Stimulated activated CD8-positive, alpha-beta memory T cell treated with anti-CD3 and anti-CD28 coated beads, Interleukin-15, amount 100 ng/mL, for 24 hours (primary cell): ENCODE data around the gene HS3ST5.
"Not testable (repeated sequence)": the region's sequence is repeated elsewhere in the genome, so short reads cannot be mapped to it uniquely, and the experiment has no call there.

ENCODE experiments used
- DNase-seq: peaks from one replicate; pipeline ENCODE4 v3.0.0-alpha.2; 2020; ENCODE audit warnings: low read depth

The HS3ST5 gene

DNA sequence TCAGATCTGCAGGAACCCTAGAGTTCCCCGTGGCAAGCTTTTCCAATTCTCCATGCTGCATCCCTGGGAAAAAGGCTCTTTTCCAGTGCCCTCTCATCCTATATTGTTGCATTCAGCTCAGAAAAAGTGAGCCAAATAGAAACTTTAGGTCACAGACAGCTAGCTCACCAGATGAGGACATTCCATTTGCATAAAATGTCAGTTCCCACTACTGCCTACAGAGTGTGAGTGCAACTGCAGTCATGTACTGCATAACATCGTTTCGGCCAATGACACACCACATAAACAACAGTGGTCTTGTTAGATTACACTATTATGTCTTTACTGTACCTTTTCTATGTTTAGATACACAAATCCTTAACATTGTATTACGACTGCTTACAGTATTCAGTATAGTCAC, 8.6 kb downstream of the HS3ST5 start:
- DNase-seq = no peak

DNA sequence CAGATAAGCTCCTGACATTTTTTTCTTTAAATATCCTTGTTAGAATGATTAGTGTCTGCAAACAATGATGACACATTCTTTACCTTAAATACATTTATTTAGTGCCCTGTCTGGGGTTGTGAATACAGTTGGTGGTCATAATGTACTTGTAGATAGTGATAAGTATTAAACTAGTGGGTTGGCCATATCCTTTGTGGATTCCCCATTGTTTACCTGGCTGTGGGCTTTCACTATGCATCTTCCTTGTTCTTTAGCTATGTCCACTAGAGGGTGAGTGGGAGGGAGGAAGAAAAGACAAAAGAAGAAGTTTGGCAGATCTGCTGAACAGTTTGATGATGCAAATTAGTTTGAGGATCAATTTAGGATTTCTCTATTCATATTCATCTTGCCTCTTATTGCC, 15.7 kb downstream of the HS3ST5 start:
- DNase-seq = no peak

DNA sequence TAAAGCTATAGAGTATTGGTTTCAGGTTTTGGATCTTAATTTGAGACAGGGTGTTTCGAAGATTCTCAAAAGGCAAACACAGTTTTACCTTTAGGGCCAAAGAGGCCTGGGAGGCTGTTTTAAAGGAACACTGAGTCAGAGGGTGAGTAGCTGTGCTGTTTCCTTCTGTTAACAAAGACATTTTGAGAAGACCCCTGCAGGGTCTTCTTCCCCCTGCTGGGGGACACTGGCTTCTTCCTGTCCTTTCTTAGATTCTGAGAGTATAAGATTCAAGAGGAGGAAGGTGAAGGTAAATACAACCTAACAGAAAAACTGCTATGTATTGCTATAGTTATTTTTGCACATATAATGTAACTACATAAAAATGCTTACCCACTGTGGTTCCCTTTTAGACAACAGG, 19.0 kb downstream of the HS3ST5 start:
- no peak for DNase-seq

DNA sequence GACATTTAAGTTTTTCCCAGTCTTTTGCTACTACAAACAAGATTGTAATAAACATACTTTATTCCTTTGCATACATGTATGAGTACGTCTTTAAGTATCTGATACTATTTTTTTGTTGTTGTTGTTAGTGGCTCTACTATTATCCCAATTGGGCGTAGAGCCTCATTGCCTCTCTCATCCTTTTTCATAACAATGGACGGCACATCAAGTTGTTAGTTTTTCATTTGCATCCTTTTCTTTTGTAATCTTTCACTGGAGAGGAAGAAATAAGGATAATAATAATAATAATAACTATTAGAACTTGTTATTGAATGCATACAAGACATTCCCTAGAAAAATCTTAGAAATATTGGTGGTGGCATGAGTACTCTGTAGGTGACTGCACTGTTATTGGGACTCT, 23.1 kb downstream of the HS3ST5 start:
- no peak for DNase-seq

DNA sequence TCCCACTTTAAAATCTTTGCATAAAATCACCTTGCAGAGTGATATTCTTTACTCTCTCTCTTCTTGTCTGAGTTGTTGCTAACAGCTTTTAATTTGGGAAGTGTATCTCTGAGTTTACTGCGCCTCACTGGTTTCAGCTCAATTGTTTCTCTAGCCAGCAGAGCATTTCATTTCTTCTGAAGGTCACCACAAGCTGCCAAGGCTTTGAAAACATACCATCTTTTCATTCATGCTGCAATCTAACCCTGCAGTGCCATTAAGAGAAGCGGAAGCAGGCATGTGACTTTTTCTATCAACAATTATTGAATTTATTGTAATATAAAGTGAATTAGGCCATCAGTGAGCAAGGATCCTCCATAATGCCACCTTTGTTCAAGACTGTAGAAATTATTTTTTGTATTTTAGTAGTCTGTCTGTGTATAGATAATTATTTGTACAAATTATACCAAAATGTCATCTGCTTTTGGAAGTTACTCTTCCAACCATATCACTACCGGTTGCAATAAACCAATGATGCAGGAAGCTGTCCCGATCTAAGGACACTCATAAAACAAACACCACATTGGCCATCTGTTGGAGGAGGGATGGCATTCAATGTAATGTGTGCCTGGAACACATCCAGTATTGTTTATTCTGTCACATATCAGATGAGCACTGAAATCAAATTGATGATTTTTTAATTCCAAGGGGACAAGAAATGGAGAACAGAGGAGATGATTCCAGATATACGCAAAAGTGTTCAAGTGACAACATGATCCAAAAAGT, 26.8 kb downstream of the HS3ST5 start:
- no peak for DNase-seq

DNA sequence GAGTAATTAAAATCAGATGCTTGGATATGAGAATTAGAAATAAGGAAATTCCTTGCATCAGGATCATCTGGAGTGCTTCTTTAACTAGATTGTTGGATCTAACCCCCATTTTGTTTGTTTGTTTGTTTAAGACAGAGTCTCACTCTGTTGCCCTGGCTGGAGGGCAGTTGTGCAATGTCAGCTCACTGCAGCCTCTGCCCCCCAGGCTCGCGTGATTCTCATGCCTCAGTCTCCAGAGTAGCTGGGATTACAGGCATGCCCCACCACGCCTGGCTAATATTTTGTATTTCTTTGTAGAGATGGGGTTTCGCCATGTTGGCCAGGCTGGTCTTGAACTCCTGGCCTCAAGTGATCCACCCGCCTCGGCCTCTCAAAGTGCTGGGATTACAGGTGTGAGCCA, 29.0 kb downstream of the HS3ST5 start:
- DNase-seq = not testable (repeated sequence)

DNA sequence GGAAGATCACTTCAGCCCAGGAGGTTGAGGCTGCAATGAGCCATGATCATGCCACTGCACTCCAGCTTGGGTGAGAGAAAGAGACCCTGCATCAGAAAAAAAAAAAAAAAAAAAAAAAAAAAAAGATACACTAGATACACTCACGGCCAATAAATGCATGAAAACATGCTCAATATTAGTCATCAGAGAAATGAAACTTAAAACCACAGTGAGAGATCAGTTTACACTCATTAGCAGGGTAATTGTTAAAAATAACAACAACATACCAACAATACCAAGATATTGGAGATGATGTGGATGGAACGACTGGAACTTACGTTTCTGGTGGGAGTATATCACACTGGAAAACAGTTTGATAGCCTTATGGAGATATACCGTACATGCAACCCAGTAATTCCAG, 29.9 kb downstream of the HS3ST5 start:
- DNase-seq = no peak

DNA sequence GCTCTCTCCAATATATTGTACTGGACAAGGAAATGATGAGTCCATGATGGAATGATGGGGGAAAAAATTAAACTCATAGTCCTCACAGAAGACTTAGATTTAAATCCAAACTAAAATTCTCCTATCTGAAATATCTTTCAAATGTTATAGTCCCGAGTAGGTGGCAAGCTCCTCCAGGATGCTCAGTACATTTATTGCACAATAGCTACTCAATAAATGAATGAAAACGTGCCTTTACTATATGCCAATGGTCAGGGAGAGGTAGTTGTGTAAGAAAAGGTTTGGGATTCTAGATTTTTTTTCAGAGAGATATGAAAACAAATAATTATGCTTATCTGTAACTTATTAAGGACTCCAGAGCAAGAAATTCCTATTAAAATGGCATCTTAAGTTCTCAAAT, 32.8 kb downstream of the HS3ST5 start:
- DNase-seq = no peak

DNA sequence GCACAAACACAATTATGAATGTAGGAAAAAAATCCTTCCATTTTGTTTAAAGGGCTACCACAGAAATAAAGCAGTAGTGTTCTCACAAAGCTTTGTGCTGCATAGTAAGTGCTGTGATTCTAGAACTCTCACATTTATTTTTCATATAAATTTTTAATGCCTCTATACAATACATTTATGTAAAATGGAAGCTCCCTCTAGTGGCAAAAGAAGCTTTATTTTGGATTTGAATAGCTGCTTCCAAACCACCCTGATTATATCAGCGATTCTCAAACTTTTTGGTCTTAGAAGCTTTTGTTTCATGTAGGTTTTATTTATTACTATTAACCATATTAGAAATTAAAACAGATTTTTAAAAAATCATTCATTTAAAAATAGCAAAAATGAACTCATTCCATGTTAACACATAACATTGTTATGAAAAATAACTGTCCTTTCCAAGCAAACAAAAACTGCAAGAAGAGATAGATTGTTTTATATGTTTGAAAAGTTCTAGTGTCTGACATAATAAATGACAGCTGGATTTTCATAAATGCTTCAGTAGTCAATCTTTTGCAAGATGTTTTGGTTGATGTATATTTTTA, 38.4 kb downstream of the HS3ST5 start:
- DNase-seq = no peak

DNA sequence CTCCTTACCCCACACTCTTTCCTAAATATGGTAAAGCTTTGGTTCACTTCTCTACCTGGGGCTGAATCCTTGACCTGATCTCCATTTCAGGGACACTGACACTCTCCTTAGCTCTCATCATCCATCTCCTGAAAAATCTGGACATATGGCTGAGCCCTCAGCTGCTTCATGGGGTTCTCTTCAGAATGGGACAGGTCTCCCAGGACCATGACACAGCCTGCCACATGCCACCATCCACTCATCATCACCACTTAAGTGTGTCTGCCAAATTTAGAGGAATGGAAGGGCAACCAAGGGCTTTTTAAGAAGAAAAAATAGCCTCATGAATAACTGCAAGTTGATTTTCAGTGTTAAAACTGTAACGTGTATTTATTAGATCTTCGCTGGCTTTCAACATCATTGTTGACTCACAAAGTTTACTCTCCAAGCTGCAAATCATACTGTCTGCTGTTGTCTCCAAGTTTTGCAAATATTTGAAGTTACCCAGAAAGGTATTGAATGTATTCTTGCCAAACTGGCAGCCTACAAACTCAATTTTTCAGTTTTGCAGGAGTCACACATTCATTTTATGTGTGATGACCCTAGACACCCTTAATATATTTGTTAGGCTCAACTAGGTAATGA, 41.1 kb downstream of the HS3ST5 start:
- no peak for DNase-seq

DNA sequence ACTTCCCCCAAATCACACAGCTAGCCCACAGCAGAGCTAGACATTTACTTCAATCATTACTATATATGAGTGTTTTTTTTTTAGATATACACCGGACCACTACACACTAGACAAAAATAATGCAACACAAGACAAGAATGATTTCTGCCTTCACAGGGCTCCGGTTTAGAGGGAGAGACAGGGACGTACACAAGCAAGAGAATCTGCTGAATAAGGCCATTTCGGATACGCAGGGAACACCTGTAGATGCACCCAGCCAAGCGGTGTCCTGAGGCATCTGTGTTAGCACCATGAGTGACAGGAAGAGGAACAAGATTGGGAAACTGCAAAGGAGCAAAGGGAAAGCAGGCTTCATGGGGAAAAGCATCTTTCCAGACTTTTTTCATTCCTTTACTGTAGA, 45.7 kb downstream of the HS3ST5 start:
- DNase-seq = no peak

DNA sequence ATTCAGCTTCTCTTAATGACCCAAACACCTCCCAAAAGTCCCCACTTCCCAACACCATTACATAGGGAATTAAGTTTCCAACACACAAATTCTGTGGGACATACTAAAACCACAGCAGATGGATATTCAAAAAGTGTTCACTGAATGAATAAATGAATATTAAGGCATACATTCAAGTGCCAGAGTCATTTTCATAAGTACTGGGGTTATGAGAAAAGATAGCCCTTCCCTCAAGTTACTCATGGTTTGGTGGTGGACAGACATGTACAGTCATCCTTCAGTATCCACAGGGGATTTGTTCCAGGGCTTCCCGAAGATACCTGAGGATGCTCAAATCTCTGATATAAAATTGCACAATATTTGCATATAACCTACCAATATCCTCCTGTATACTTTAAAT, 50.4 kb downstream of the HS3ST5 start:
- DNase-seq = no peak

DNA sequence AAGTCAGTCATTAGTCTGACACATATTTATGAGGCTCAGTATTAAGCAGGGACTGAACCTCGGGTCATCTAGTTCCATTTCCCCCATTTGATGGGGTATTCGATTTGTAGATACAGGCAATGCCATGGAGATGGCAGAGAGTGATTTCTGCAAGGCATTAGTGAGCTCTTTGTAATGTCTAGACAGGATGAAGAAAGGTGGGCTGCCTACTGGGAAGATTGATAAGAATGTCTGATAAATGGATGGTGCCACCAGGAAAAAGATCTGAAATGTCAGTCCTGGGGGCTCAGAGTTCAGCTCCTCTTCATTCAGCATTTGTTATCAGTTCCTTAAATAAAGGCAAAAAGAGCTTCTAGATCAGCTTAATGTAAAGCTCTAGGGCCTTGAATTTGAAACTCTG, 51.4 kb downstream of the HS3ST5 start:
- DNase-seq = no peak

DNA sequence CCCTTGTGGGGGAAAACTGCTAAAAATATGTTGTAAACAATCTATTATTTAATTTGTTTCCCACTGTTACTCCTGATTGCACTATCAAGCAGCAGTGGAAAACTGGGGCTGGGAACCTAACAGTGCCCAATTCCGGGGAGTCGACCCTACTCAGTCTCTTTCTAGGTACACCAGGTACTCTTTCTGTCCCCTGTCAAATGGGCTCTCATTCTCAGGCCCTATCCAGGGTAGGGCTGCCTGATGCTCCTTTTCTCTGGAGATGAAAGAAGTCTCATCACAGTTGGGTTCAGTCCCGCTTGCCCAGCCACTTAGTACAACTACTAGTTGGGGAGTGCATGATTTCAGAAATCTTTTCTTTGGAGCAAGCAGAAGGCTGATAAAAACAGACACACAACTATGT, 52.0 kb downstream of the HS3ST5 start:
- DNase-seq = no peak

DNA sequence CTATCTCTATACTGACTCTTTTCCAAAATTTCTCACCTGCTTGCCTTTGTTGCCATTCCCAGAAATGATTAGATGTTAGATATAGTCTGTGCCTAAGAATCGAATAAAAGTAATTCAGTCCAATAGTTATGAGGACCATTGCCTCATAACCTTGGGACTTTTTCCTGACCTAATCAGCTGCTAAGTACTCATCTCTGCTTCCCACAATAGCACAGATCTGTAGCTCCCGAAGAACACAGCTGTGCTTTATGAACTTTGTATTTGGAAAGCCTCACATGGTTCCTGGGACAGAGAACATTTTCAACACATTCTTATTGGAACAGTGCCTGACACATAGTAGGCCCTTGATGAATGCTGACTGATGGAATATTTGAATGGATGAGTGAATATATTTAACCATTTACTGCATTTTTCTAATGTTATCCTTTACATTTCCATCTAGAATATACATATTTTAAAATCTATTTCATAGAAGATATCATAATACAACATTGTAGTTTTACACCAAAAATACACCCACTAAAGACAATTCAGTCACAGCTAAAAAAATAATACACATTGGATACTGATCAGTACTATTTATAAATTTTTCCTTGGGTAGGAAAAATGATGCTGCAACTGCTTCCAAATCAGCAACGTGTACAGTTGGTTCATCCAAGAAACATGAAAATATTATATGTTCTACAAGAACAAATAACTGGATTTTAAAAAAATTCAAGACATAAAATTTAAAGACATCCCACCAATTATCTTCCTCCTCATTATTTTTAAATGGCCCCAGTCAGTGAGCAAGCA, 53.9 kb downstream of the HS3ST5 start:
- no peak for DNase-seq

DNA sequence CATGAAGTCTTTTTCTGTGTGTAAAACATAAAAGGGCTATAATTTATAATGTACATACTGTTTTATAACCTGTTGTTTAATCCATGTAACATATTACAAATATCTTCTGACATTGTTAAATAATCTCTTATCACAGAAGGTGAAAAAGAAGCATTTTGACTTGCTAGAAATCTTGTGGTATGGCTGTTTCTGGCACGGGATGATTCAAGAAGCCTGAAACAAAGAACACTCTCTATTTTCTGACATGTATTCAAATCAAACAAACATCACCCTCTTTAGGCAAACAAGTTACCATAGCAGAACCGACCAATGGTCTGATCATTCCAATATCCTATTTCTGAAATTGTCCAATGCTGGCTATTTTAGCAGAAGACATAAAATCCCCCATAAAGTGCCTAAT, 55.4 kb downstream of the HS3ST5 start:
- no peak for DNase-seq

DNA sequence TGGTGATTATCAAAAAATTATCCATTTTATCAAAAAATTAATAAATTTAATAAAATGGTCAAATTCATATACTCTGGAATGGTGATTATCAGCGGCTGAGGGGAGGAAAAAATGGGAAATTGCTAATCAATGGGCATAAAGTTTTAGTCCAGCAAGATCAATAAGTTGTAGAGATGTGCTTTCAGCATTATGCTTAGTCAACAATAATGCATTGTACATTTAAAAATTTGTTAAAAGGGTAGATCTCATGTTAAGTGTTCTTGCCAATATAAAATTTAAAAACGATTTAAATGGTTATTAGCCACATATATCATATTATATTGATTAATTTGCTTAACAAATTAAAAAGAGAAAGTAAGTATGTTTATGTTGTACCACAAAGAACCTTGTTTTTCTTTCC, 56.6 kb downstream of the HS3ST5 start:
- DNase-seq = no peak

DNA sequence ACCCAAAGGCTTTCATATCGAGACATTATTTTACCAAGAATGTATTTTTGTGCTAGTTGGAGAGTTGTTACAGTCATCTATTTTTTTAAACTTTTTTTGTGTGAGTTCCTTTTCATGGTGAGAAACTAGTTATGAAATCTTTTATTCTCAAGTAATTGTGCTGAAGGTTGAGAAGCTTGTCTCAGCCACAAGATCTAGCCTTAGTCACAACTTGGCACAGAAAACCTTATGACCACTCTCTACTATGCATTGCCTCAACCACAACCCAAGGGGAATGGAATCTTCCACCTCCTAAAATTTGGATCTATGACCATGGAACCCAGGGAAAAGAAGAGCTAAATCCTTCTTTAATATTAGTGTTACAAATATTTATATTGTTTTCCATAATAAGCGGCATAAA, 58.5 kb downstream of the HS3ST5 start:
- DNase-seq = no peak

DNA sequence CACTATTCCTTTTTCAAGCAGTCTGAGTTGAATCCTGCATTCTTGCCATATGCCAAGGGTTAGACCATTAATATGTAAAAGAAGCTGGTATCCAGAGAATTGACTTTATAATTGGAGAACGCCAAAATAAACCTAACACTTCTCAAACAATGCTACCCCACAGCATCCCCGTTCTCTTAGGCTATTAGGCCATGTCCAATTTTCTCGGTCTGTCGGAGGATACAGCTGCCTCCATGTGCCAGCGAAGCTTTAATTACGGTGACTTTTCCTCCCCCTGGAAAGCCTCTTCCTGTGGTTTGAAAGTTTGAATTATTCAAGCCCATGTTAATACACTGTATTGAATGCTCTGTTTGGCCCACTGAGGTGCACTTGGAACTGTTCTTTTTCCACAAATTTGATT, 60.5 kb downstream of the HS3ST5 start:
- no peak for DNase-seq

DNA sequence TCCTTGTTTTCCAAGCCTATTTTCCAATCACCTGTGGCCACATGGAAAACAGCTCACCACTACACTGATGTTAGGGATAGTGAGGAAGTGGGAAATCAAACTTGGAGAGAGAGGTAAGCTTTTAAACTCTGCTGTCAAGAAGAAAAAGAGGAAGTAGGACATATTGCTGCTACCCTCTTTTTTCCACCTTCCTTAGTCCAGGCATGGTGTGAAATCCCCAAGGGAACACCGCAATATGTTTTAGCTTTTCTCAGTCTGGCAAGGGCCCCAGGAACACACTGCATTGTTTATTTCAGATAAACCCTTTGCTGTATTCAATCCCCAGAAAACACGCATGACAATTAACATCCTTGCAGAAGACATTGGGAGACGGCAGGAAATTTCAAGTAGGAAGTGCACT, 61.3 kb downstream of the HS3ST5 start:
- DNase-seq = no peak

DNA sequence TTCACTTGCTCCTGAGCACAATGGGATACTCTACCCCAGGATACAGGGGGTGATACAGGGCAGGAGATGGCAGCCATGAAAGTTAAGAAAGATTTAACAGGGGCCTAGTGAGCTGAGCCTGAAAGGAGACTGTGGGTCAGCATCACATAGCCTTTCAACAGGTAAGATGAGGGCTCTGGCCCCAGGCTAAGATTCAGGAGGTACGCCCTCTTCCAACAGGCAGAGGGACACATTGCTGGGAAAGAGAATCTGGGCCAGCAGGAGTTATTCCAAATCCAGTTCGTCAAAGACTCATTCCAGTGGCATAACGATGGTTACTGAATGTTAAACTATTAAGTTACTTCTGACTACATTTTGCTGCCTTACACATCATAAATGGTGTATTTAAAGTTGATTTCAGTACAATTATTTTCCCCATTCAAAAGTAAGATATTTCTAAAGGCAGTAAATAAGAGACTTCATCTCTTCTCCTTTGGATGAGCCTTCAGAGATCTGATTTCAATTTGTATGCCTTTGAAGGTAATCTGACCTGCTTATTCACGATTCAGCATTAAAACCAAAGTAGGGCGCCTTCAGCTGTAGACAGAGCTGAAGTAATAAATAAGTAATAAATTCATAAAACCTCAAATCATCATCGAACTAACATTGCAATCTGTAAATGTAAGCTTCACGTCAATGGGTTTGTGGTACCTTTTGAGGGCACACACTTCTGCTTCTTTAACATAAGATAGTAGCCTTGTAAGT, 62.4 kb downstream of the HS3ST5 start:
- DNase-seq = no peak

DNA sequence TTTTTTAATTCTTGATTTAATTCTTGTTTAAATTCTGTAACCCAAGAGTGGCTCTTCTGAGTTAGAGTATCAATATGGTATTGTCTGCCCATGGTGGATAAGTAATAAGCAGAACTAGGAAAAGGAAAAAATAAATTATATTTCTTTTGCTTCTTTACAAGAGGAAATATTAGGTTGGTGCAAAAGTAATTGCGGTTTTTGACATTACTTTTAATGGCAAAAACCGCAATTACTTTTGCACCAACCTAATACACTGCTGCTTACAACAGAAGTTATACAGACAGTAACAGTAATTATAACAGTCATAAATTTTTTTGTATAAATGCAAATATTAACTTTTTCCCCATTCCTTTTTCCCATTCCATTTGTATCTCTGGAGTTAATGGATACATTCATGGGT, 65.6 kb downstream of the HS3ST5 start:
- DNase-seq = no peak
